Thymus (tissue), 14 donors: ENCODE data around the gene GALC. TPM values are rescaled to one million over a fixed set of nuclear protein-coding genes. Genes with fewer than 3 reads are reported as not detected.

Experiments used
- DNase-seq, 9 donors: peaks; one replicate each; pipeline ENCODE4 v3.0.0-alpha.2; 2013; ENCODE audit warnings: low spot score in 9 of 9, low read depth in 6 of 9, missing footprints in 1 of 9
- H3K27ac ChIP-seq, 2 donors: one replicate each; pipeline ENCODE4 v1.5.1; 2013; ENCODE audit warnings: control low read depth in 1 of 2, low read depth in 1 of 2, low read length in 1 of 2, mild to moderate bottlenecking in 1 of 2, moderate library complexity in 1 of 2
- H3K27me3 ChIP-seq, 2 donors: one replicate each; pipeline ENCODE4 v1.5.1; 2013; ENCODE audit warnings: low read length in 1 of 2; ENCODE audit not compliant: control insufficient read depth in 2 of 2, insufficient read depth in 1 of 2
- H3K36me3 ChIP-seq, 2 donors: one replicate each; pipeline ENCODE4 v1.5.1; 2013; ENCODE audit warnings: low read length in 1 of 2, mild to moderate bottlenecking in 1 of 2, moderate library complexity in 1 of 2; ENCODE audit not compliant: control insufficient read depth in 2 of 2, insufficient read depth in 2 of 2
- H3K4me1 ChIP-seq, 2 donors: one replicate each; pipeline ENCODE4 v1.5.1; 2013; ENCODE audit warnings: low read length in 2 of 2; ENCODE audit not compliant: control insufficient read depth in 2 of 2, insufficient read depth in 2 of 2
- H3K4me3 ChIP-seq, 2 donors: one replicate each; pipeline ENCODE4 v1.5.1; 2013; ENCODE audit warnings: low read length in 2 of 2, control low read depth in 1 of 2, mild to moderate bottlenecking in 1 of 2
- H3K9me3 ChIP-seq, 2 donors: one replicate each; pipeline ENCODE4 v1.5.1; 2013; ENCODE audit warnings: low read length in 1 of 2, mild to moderate bottlenecking in 1 of 2; ENCODE audit not compliant: control insufficient read depth in 2 of 2, insufficient read depth in 1 of 2
- WGBS: extraction: QIAGEN DNeasy Blood & Tissue Kit; methylation state at CpG from one replicate; pipeline ENCODE4 v1.1.7; 2013; 5-methylcytosine and 5-hydroxymethylcytosine counted together
- long read RNA-seq, 10 donors: transcript quantifications; one replicate each; lab custom pipeline, GENCODE V29; 2026
- polyA plus RNA-seq: library from polyadenylated mRNA; stranded (reverse); fragments of 200-250 nt; gene quantifications from one replicate; pipeline ENCODE4 v1.2.3, GENCODE V29; 2013
- total RNA-seq: library from RNA; stranded (reverse); fragments of 120-200 nt; gene quantifications from one replicate; pipeline ENCODE4 v1.2.4, GENCODE V29; 2013
- donor health status: healthy.

The GALC gene
- total RNA-seq (12.5 TPM), polyA plus RNA-seq (14.4 TPM)
- long read RNA-seq, donor 1, result 0 reads
- long read RNA-seq, donor 2, result 0 reads
- long read RNA-seq, donor 3, partial matches to known transcripts, result 0 of 3 reads
- long read RNA-seq, donor 3, other reads (novel, unspliced or antisense), result 0 of 3 reads
- long read RNA-seq, donor 4, result 0 reads
- long read RNA-seq, donor 5, partial matches to known transcripts, result 0 of 4 reads
- long read RNA-seq, donor 5, other reads (novel, unspliced or antisense), result 0 of 4 reads
- long read RNA-seq, donor 6, partial matches to known transcripts, result 0 of 2 reads
- long read RNA-seq, donor 6, other reads (novel, unspliced or antisense), result 0 of 2 reads
- long read RNA-seq, donor 7, partial matches to known transcripts, result 0 of 2 reads
- long read RNA-seq, donor 7, other reads (novel, unspliced or antisense), result 0 of 2 reads
- long read RNA-seq, donor 8, partial matches to known transcripts, result 0 of 1 reads
- long read RNA-seq, donor 8, other reads (novel, unspliced or antisense), result 0 of 1 reads
- long read RNA-seq, donor 9, partial matches to known transcripts, result 0 of 1 reads
- long read RNA-seq, donor 9, other reads (novel, unspliced or antisense), result 0 of 1 reads
- long read RNA-seq, donor 10, partial matches to known transcripts, result 0 of 4 reads
- long read RNA-seq, donor 10, other reads (novel, unspliced or antisense), result 0 of 4 reads

GRCh38 chr14:87992718-87993628 lies at the start of gene GALC:
Gene GALC, minus strand, starts transcription at chr14:87993182. Its CDS starts 18 bp downstream, at chr14:87993164.
- DNase-seq, result peak; percentile 59 to 94 (median 81)
- Histone ChIP-seq H3K4me1 (peaks cover 12 to 32% of the 10 kb centered on the region in 2 donors), H3K4me3 (peak within 1 kb of the TSS; percentile 61 to 94), H3K9me3 (no peaks in the 10 kb centered on the region), H3K36me3 (no peaks in the 10 kb centered on the region), H3K27me3 (no peaks in the 10 kb centered on the region), H3K27ac (peak within 1 kb of the TSS; percentile 92 to 98)
- WGBS, result 4% methylated on average over 83 of the region's 83 CpGs

- no peak for DNase-seq
- H3K27me3 ChIP-seq, result no peaks in the 10 kb centered on the region
- no peaks in the 10 kb centered on the region for H3K9me3 ChIP-seq
- 90% methylated on average over 1 of the region's 1 CpG for WGBS
- no peaks in the 10 kb centered on the region for H3K36me3 ChIP-seq
- H3K4me1 ChIP-seq, result no peaks in the 10 kb centered on the region
- no peak overlapping the region for H3K27ac ChIP-seq
- H3K4me3 ChIP-seq, result no peak overlapping the region
Measured at GRCh38 chr14:88040146-88040545, 47.2 kb upstream of the GALC start.

DNA sequence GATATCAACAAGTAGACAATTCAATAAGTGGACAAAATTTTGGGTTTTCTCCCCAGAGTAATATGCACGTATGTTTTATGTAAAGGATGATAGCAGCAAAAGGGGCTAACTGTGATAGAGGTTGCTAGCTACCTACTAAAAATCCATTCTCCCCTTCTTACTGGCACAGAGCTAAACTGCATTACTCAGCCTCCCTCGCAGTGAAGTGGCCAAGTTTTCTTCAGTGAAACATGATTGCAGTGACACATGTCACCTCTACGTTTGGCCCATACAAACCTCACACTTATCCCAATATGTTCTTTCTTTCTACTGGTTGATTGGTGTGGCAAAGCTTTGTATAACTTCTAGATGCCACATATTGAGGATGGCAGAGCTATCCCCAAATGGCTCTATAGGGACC lies 46.2 kb upstream of the GALC start:
- Histone ChIP-seq H3K4me3 (no peak overlapping the region), H3K4me1 (no peaks in the 10 kb centered on the region), H3K27ac (no peak overlapping the region), H3K9me3 (no peaks in the 10 kb centered on the region), H3K27me3 (no peaks in the 10 kb centered on the region), H3K36me3 (no peaks in the 10 kb centered on the region)
- no peak for DNase-seq
- WGBS, result 87% methylated on average over 3 of the region's 3 CpGs

GRCh38 chr14:88037325-88037724 lies 44.3 kb upstream of the GALC start:
- Histone ChIP-seq H3K4me1 (no peaks in the 10 kb centered on the region), H3K4me3 (no peak overlapping the region), H3K27me3 (no peaks in the 10 kb centered on the region), H3K36me3 (no peaks in the 10 kb centered on the region), H3K9me3 (no peaks in the 10 kb centered on the region), H3K27ac (no peak overlapping the region)
- 86% methylated on average over 1 of the region's 1 CpG for WGBS
- no peak for DNase-seq

DNA sequence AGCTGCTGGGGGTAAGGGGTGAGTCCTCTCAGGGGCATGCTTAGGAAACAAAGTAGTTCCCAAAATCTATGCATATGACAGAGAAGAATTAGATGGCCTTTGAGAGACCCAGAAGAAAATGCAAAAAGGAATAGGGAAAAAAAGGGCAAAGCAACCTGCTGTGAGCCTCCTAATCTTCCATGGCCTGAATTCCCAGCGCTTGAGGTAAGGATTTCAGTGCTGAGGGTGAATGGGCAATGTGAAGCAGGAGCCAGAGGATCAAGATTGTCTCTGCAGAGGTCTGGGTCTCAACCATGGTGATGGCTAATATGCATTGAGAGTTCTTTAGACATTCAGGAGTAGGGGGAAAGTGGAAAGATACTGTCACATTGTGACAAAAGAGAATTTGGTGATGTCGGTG lies 43.4 kb upstream of the GALC start:
- H3K9me3 ChIP-seq, result no peaks in the 10 kb centered on the region

DNA sequence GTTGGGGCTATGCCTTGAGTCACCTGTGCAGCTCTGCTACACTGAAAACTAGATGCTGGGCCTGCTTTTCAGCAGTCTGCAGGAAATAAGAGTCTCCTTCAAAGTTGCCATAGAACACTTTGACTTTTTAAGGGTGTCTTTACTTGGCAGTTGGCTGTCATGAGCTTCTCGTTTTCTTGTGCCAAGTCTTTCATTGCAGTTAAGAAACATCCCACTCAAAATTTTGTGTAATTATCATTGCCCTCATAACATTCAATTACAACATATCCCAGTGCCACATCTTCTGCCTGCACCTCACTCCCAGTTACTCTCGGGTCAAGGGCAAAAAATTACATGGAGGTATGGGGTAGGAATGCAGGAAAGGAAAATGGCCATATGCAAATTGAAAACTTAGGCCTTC lies 41.1 kb upstream of the GALC start:
- Histone ChIP-seq H3K27me3 (no peaks in the 10 kb centered on the region), H3K9me3 (no peaks in the 10 kb centered on the region), H3K27ac (no peak overlapping the region), H3K4me1 (no peaks in the 10 kb centered on the region), H3K36me3 (no peaks in the 10 kb centered on the region), H3K4me3 (no peak overlapping the region)
- 92% methylated on average over 2 of the region's 2 CpGs for WGBS
- no peak for DNase-seq

More for the DNA sequence above, 43.4 kb upstream of the GALC start:
- no peak for DNase-seq
- Histone ChIP-seq H3K4me1 (no peaks in the 10 kb centered on the region), H3K27me3 (no peaks in the 10 kb centered on the region), H3K4me3 (no peak overlapping the region), H3K36me3 (no peaks in the 10 kb centered on the region), H3K27ac (no peak overlapping the region)
- WGBS, result 94% methylated on average over 2 of the region's 2 CpGs

- no peaks in the 10 kb centered on the region for H3K36me3 ChIP-seq
- WGBS, result 95% methylated on average over 1 of the region's 1 CpG
- no peak for DNase-seq
Measured at GRCh38 chr14:88032373-88032772, 39.4 kb upstream of the GALC start.

GRCh38 chr14:88030892-88031291 lies 37.9 kb upstream of the GALC start:
- H3K36me3 ChIP-seq, result no peaks in the 10 kb centered on the region
- H3K9me3 ChIP-seq, result no peaks in the 10 kb centered on the region
- WGBS, result 93% methylated on average over 1 of the region's 1 CpG
- no peak for DNase-seq
- H3K27ac ChIP-seq, result no peak overlapping the region
- peaks cover 3 to 10% of the 10 kb centered on the region in 2 donors for H3K4me1 ChIP-seq
- H3K27me3 ChIP-seq, result no peaks in the 10 kb centered on the region
- H3K4me3 ChIP-seq, result no peak overlapping the region

More at GRCh38 chr14:88032373-88032772, 39.4 kb upstream of the GALC start:
- H3K27ac ChIP-seq, result no peak overlapping the region
- no peaks in the 10 kb centered on the region for H3K9me3 ChIP-seq
- H3K4me1 ChIP-seq, result peaks cover 0 to 3% of the 10 kb centered on the region in 2 donors
- no peaks in the 10 kb centered on the region for H3K27me3 ChIP-seq
- no peak overlapping the region for H3K4me3 ChIP-seq
